ENCODE measurements around the gene PDHX.
"Not testable (repeated sequence)": the region's sequence is repeated elsewhere in the genome, so short reads cannot be mapped to it uniquely, and the experiment has no call there.

PDHX gene

DNA sequence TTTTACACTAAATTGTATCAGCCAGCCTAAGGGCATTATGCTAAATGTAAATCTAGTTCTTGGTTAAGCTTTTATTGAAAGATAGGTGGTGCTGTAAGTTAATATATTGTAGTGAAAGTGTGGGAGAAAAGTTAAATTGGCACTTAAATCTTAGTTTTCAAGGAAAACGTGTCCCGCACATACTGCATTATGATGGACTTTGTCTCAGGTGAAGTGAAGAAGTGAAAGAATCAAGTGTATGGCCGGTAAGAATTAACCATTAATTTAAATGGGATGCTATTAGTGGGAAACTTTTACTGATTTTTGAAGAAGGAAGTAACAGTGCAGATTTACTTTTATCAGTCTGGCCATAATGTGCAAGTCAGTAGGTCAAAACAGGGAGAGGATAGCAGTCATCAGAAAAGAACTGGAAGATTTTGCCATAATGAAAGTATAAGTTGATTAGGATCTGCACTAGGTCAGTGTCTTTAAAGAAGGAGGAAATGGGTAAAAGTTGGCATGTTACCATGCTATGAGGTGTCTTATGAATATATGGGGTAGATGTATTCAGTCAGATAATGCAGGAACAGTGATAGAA, 81.6 kb downstream of the PDHX start:
- DNase-seq: no peak

GRCh38 chr11:34999453-34999852, 83.0 kb downstream of the PDHX start:
- no peak for DNase-seq

GRCh38 chr11:35003186-35003585, 86.8 kb downstream of the PDHX start:
- no peak for DNase-seq

DNA sequence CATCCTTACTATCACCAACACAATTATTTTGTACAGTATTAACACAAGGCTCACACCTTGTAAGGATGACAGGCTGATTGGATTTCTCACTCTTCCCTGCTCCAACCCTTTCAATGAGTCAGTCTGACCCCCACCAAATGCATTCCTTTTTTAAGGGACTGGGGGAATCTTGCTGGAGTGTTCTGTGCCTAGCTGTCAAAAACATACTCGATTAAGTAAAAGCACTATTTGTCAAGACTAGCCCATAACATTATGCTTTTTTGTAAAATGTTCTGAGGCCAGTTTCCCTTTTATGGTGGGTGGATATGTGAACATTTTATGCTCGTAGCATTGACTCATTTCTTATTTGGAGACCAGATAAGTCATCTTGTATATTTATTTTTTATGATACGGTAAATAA, 87.2 kb downstream of the PDHX start:
- no peak for DNase-seq

GRCh38 chr11:35005141-35005780, 88.8 kb downstream of the PDHX start:
- DNase-seq: no peak

DNA sequence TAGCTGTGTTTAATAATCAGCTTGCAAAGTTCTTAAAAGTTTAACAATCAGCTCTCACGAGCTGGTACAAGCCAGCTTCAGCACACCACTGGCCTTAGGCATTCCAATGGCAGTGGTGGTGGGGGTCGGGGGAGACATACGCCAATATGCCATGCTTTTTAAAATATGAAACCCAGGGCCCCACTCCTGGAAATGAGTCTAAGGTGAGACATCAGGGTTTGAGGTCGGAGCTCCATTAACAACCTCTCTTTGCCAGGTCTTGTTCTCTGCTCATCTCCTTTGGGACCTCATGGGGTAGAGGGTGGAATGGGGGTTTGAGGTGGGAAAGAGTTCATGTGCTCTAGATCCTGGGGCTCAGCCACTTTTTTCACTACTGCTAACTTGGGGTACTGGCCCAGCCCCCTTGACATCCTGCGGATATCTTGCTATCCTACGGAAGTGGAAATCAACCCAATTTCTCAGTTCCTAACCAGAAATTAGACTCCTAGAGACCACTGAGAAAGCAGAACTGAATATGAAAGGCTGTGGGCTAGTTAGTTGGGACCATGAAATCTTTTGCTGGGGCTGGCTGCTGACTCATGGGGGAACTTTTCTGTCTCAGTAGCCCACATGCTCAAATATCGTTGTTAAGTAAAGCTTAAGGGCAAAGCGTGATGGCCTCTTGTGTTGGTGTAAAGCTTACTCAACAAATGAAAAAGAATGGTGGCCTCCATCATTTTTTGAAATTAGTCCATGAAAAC, 90.1 kb downstream of the PDHX start:
- DNase-seq: no peak

DNA sequence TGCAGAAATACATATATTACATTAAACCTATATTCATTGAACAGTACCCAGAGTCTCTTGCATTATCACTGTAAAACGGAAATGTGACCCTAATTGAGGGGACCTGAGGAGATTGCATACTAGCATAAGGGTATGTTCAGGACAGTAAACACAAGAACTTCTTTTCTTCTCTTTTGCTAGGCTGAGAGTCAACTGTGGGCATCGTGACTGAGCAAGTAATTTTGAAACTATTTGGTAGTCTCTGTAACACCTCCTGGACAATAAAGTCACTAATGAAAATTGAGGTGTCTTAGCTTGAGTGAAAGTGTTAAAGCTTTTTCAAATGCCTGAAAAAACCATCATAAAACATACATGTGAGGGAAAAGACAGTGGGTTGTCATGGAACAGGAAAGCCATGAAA, 90.9 kb downstream of the PDHX start:
- no peak for DNase-seq

DNA sequence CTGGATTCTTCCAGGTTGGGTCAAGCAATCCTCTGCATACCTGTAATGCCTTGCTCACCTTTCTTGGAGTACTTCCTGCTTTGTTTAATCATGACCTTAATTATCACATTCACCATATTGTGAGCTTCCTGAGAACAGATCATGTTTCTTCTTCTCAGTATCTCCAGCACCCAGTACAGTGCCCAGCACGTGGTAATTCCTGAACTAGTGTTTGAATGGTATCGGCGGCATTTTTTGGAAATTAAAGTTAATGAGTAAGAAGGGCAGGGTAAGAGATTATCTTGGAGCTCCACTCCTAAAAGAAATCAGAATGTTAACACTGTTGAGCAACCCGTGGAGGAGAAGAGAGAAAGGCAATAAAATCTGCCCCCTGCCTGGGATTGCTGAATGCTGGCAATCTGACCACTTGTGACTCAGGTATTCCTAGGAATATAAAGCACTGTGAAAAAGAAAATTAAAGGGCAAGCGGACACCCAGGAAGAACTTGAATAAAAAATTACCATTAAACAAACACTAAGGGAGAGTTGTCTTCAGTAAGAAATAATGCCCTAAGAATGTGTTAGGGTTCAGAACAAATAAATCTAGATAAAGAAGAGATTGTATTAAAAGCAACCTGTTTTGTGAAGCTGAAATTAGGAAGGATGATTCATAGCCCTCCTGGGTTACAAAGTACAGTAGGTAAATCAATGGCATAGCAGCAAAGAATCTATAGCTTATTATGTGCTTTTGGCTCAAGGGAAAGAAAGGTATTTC, 92.9 kb downstream of the PDHX start:
- DNase-seq: peak; percentile 18

- DNase-seq: no peak
Observed at GRCh38 chr11:35009944-35010342, 93.5 kb downstream of the PDHX start.

DNA sequence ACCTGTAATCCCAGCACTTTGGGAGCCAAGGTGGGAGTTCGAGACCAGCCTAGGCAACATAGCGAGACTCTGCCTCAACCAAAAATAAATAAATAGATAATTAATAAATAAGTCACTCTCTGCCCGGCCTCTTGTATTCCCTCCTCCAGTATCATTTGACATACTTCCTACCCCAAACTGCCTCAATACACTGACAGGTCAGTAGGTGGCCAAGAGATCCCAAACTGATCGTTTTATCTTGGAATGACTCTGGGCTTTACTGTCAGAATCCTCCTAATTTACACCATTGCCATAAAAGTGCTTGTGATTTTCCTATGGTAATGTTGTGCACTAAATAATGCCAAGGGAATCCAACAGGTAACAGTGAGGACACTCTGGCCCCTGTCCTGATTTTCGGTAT, 94.2 kb downstream of the PDHX start:
- DNase-seq: no peak

DNA sequence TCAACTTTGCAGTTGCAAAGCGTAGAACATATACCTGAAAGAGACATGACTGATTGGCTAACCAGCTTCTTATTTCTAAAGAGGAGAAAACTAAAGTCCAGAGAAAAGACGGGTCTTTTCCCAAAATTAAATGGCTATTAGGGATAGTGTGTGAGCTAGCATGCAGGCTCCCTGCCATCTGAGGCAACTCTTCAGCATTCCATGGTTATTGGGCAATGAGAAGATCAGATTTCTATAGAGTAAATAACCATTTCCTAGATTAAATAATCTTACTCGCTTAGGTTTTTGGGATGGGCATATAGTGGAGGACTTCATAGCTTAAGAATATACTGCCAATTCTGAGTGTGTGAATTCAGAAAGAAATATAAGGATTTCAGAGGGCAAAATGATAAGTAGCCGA, 95.0 kb downstream of the PDHX start:
- no peak for DNase-seq

- no peak for DNase-seq
Observed at GRCh38 chr11:35011944-35012343, 95.5 kb downstream of the PDHX start.

DNA sequence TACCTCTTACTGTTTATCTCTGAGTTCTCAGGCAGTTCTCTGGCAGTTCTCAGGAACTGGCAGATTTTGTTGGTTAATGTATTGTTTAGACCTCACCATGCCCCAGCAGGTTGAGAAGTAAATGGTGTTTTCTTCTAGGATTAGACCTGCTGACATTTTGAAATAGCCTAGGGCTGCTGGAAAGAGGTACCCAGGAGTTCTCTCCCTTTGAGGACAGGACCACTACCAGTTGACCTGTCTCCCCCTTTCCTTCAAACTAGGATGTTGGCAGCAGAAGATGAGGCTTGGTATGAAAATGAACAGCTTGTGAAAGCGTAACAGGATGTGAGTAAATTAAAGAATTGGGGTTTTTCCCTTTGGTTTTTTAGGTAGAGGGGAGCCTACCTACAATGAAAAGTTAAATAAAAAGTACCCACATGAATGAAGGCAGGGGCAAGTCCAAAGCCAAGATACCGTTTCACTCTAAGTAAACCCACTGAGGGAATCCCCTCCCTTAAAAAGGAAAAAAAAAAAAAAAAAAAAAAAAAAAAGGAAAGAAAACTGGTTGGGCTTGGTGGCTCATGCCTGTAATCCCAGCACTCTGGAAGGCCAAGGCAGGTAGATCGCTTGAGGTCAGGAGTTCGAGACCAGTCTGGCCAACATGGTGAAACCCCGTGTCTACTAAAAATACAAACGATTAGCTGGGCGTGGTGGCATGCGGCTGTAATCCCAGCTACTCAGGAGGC, 96.2 kb downstream of the PDHX start:
- DNase-seq: no peak

GRCh38 chr11:35013514-35014233, 97.3 kb downstream of the PDHX start:
- no peak for DNase-seq

DNA sequence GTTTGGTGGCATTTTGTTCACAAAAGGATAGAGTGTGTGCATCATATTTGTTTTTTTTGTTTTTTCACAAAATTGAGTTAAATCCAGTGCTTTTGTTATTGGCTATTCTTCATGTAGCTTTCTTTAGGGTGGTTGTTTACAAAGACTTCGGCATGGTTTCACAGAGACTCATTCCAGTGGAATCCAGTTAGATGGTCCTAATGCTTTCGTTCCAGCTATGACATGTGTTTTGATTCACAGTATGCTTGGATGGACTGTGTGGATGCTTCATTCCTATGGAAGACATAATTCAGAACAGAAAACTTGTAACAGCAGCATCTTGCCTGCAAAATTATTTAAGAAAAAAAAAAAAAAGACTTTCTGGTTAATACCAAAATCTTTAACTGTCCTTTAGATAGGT, 97.9 kb downstream of the PDHX start:
- no peak for DNase-seq

GRCh38 chr11:35015621-35016387, 99.4 kb downstream of the PDHX start:
- DNase-seq: no peak

GRCh38 chr11:35016916-35017315, 100.5 kb downstream of the PDHX start:
- no peak for DNase-seq

- DNase-seq: no peak
Observed at GRCh38 chr11:35017528-35018342, 101.3 kb downstream of the PDHX start.

- no peak for DNase-seq
Observed at GRCh38 chr11:35021589-35021988, 105.2 kb downstream of the PDHX start.

GRCh38 chr11:35023940-35024339, 107.5 kb downstream of the PDHX start:
- not testable (repeated sequence) for DNase-seq

DNA sequence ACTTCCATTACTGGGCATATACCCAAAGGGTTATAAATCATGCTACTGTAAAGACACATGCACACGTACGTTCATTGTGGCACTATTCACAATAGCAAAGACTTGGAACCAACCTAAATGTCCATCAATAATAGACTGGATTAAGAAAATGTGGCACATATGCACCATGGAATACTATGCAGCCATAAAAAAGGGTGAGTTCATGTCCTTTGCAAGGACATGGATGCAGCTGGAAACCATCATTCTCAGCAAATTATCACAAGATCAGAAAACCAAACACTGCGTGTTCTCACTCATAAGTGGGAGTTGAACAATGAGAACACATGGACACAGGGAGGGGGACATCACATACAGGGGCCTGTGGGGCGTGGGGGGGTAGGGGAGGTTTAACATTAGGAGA, 111.6 kb downstream of the PDHX start:
- not testable (repeated sequence) for DNase-seq
